ENCODE results near the gene SLC6A11. TPM values are rescaled to one million over a fixed set of nuclear protein-coding genes. Genes with fewer than 3 reads are reported as not detected.

Gene SLC6A11
- total RNA-seq, 4 donors from 2014 or later: not detected

DNA sequence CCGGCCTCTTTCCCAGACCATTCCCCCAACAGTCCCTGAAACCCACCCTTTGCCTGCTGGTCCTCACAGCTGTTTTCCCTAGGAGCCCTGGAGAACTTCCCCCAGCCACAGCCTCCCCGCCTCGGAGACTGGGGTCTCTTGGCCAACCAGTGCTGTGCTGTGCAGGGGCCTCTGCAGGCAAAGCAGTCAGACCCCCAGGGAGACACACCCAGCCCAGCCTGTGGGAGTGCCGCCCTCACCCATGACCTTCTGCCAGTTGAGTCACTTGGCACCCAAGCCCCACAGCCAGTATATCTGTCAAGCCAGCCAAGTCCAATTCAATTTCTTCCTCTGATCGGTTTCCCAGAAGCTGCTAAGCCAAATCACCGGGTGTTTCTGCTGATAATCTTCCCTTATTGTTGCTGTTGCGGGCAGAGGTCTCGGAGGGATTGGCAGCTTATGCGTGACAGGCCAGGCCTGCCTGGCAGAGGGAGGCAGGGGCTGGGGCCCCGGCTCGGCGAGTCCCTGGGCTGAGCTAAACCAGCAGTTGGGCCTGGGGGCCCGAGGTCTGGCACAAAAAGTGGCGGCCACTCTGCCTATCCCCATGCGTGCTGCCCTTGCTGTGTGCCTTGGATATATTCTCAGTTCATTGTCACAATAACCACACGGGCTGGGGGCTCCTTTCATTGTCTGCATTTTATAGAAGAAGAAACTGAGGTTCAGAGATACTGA is 110.9 kb downstream of the SLC6A11 start:
- ATAC-seq (no peak), DNase-seq (no peak)
- intact Hi-C loops (cut with DNase I; ENCODE audit: low total_unique reads): no loop called here

DNA sequence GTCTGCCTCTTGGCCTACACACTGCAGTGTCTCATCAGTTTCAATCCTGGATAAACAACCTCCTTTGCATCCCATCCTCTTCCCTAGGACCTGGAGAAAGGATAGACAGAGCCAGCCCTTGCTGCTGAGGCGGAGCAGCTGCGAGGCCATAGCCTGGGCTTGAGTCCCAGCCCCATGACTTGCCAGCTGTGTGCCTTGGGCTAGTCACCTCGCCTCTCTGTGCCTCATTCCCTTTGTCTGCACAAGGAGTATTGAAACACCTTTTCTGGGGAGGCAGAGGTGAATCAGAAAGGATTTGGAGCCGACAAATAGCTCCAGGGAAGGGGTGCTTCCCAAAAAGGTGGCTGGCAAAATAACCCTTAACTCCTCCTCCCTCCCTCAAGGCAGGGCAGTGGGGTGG is 111.5 kb downstream of the SLC6A11 start:
- Histone ChIP-seq H3K27ac (no peak overlapping the region), H3K4me1 (no peaks in the 10 kb centered on the region), H3K27me3 (peaks cover 0 to 8% (median 0%) of the 10 kb centered on the region in 3 donors), H3K36me3 (no peaks in the 10 kb centered on the region), H3K9me3 (no peaks in the 10 kb centered on the region), H3K4me3 (no peak overlapping the region)
- ATAC-seq (no peak), DNase-seq (no peak)
- in situ Hi-C loops (cut with MboI; ENCODE audit: low sequenced_read_pairs in 4 of 4) (no loop called here), intact Hi-C loops (cut with DNase I; ENCODE audit: low total_unique reads) (no loop called here)
- no peak for TF ChIP-seq POLR2A (IDR thresholded peaks at IDR 0.05)
- TF ChIP-seq, protein P1, sequence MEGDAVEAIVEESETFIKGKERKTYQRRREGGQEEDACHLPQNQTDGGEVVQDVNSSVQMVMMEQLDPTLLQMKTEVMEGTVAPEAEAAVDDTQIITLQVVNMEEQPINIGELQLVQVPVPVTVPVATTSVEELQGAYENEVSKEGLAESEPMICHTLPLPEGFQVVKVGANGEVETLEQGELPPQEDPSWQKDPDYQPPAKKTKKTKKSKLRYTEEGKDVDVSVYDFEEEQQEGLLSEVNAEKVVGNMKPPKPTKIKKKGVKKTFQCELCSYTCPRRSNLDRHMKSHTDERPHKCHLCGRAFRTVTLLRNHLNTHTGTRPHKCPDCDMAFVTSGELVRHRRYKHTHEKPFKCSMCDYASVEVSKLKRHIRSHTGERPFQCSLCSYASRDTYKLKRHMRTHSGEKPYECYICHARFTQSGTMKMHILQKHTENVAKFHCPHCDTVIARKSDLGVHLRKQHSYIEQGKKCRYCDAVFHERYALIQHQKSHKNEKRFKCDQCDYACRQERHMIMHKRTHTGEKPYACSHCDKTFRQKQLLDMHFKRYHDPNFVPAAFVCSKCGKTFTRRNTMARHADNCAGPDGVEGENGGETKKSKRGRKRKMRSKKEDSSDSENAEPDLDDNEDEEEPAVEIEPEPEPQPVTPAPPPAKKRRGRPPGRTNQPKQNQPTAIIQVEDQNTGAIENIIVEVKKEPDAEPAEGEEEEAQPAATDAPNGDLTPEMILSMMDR (IDR thresholded peaks at IDR 0.05 in 4 of 5, conservative IDR thresholded peaks at IDR 0.05 in 1 of 5): no peak

More for the DNA sequence above, 110.9 kb downstream of the SLC6A11 start:
- no peaks in the 10 kb centered on the region for H3K9me3 ChIP-seq
- H3K27ac ChIP-seq: no peak overlapping the region
- no peak overlapping the region for H3K4me3 ChIP-seq
- H3K4me1 ChIP-seq: no peaks in the 10 kb centered on the region
- H3K36me3 ChIP-seq: no peaks in the 10 kb centered on the region
- peaks cover 0 to 8% (median 0%) of the 10 kb centered on the region in 3 donors for H3K27me3 ChIP-seq
- TF ChIP-seq, protein P1 (IDR thresholded peaks at IDR 0.05 in 4 of 5, conservative IDR thresholded peaks at IDR 0.05 in 1 of 5): no peak
- TF ChIP-seq POLR2A (IDR thresholded peaks at IDR 0.05): no peak
- in situ Hi-C loops (cut with MboI; ENCODE audit: low sequenced_read_pairs in 4 of 4): no loop called here

DNA sequence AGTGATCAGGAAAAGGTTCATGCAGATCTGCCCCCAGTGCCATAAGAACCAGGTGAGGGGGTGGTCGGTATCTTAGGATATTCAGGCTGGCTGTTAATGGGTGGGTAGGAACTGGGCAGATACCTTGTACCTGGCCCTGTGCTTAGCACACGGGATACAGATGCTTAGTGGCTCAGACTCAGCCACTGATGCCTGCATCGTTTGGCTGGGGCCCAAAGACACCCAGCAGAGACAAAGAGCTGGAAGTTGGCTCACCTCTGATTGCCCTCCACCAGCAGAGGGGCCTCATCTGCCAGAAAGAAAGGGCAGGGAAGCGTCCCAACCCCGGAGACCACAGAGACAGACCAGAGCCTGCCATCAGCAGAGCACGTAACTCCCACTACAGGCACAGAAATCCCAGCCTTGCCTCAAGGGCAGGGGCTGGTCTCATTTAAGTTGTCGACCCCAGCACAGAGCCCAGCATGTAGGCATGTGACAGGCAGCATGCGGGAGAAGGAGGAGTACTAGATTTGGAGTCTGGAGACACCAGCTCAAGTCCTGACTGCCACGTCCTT is 112.5 kb downstream of the SLC6A11 start:
- Histone ChIP-seq H3K4me1 (no peaks in the 10 kb centered on the region), H3K27ac (no peak overlapping the region), H3K4me3 (no peak overlapping the region), H3K9me3 (no peaks in the 10 kb centered on the region), H3K36me3 (no peaks in the 10 kb centered on the region), H3K27me3 (peaks cover 0 to 8% (median 0%) of the 10 kb centered on the region in 3 donors)
- no peak for ATAC-seq
- no peak for DNase-seq
- in situ Hi-C loops (cut with MboI; ENCODE audit: low sequenced_read_pairs in 4 of 4) (no loop called here), intact Hi-C loops (cut with DNase I; ENCODE audit: low total_unique reads) (no loop called here)
- TF ChIP-seq, protein P1 (IDR thresholded peaks at IDR 0.05 in 4 of 5, conservative IDR thresholded peaks at IDR 0.05 in 1 of 5): no peak
- no peak for TF ChIP-seq POLR2A (IDR thresholded peaks at IDR 0.05)

DNA sequence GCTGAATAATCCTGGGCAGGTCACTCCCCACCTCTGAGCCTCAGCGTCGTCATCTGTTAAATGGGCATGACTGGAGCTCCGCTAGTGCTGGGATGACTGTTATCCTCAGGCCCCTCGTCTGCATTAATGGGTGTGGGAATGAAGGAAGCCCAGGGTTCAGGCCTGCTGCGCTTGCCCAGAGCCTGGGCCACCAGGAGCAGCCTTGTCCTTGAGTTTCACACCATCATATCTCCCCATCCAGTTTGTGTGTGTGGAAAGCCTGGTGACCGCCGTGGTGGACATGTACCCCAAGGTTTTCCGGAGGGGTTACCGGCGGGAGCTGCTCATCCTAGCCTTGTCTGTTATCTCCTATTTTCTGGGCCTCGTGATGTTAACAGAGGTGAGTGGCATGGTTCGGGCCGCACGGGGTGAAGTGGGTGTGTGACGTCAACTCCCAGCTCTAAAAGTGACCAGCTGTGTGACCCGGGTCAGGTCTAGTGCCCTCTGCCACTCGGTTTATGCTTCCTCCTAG is 113.0 kb downstream of the SLC6A11 start:
- in situ Hi-C loops (cut with MboI; ENCODE audit: low sequenced_read_pairs in 4 of 4) (no loop called here), intact Hi-C loops (cut with DNase I; ENCODE audit: low total_unique reads) (no loop called here)
- Histone ChIP-seq H3K27ac (no peak overlapping the region), H3K4me3 (no peak overlapping the region), H3K4me1 (no peaks in the 10 kb centered on the region), H3K27me3 (peaks cover 0 to 8% (median 0%) of the 10 kb centered on the region in 3 donors), H3K36me3 (no peaks in the 10 kb centered on the region), H3K9me3 (no peaks in the 10 kb centered on the region)
- TF ChIP-seq, protein P1 (IDR thresholded peaks at IDR 0.05 in 4 of 5, conservative IDR thresholded peaks at IDR 0.05 in 1 of 5): no peak
- TF ChIP-seq POLR2A (IDR thresholded peaks at IDR 0.05): no peak
- ATAC-seq (no peak), DNase-seq (no peak)

All from gastrocnemius medialis (tissue), 4 donors.